Right renal pelvis (tissue), 4 donors: ENCODE measurements around the gene TSHZ2. TPM values are rescaled to one million over a fixed set of nuclear protein-coding genes. Genes with fewer than 3 reads are reported as not detected.
A peak's percentile ranks its signal among the peaks of the same experiment; 100 is the strongest.
"Not testable (repeated sequence)": the region's sequence is repeated elsewhere in the genome, so short reads cannot be mapped to it uniquely, and the experiment has no call there.

Experiments used
- DNase-seq, 4 donors: peaks; one replicate each; pipeline ENCODE4 v3.0.0-alpha.2; 2013; ENCODE audit warnings: low read depth in 4 of 4, low spot score in 3 of 4, missing footprints in 1 of 4
- polyA plus RNA-seq, 4 donors: library from polyadenylated mRNA; unstranded; fragments of 120-200 nt; gene quantifications; one replicate each; pipeline ENCODE4 v1.2.1, GENCODE V29; 2013; ENCODE audit not compliant: insufficient read length in 4 of 4

Gene TSHZ2
- polyA plus RNA-seq, 4 donors = 12.6 to 14.2 (median 12.9) TPM

DNA sequence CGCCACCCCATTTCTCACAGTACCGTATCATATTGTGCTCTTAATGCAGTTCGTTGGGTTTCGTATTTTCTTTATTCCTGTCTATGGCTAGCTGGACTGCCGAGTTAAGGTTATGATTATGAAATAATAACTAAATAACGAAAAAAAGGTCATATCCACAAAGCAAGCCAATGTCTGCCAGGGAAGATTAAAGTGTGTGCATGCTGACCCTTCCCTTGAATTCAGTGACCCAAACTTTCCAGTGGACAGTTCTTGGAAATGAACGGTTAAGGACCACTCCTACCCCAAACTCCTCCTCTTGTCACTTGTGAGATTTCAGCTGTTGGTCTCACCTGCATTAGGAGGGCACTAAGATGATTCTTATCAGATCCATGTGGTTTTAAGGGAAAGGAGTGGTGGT is 449.9 kb downstream of the TSHZ2 start:
- no peak for DNase-seq

DNA sequence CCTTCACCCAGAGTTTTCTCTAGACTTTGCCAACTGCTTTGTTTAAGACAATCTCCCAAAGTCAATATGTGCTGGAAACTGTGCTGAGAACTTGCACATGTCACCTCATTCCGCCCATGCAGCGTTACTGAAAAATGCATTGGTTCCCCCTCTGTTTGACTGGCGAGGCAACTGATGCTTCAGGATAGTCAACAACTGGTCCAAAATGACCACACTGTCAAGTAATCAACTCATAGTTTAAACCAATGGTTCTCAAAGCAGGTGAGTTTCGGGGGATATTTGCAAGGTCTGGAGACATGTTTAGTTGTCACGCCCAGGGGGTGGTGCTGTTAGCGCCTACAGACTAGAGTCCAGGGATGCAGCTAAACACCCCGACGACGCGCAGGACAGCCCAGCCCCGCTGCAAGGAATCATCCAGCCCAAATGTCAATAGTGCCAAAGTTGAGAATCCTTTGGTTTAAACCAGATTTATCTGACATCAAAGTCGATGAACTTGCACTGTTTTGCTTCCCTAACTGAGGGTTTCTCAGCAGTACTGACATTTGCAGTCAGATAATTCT is 451.5 kb downstream of the TSHZ2 start:
- no peak for DNase-seq

DNA sequence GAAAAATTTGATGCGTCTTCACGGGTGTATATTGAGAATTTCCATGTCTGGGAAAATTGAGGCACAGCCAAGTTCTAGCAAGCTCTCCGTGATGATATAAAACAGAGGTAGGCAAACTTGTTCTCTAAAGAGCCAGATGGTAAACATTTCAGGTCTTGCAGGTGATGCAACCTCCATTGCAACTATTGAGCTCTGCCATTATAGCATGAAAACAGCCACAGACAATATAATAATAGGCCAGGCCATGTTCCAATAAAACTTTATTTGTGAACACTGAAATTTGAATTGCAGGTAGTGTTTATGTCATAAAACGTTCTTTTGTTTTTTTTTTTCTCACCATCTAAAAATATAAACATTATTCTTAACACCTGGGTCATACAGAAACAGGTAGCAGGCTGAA is 453.3 kb downstream of the TSHZ2 start:
- no peak for DNase-seq

DNA sequence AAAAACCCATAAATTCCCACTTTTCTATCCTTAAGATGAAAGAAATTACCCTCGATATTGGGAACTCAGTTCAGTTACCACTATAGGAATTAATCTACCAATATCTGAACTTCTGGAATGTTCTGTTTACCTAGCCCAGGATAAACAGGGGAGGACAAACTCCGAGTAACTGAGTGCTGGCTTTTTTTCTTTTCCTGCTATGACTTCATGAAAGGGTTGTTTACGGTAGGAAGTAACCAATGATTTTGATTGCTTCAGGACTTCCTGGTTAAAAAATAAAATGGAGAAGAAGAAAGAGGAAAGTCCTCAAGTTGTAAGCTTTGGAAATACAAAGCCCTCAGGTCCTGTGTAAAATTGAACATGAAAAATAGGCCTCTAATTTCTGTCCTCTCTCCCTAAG is 453.8 kb downstream of the TSHZ2 start:
- DNase-seq = no peak

DNA sequence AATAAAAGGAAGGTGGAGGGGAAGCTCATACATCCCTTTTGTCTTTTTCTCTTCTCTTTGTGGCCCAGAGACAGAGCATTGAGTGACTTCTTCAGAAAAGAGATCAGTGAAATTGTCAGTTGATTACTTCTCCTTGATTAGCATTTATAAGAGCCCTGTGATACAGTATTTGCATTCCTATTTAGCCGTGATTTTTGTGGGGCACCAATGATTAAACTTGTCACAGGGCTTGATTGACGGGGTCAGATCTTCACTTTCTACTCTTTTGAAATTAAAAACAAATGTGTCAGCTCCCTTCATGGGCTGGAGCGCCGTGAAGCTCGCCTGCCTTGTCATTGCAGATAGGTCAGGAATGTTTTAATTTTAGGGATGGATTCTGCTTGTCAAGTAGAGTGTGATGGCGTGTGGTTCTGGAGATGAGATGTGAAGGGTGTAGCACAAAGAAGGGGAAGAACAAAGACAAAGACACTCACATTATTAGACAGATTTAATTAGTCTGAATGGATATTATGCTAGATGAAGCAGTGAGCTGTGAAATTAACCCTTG is 454.7 kb downstream of the TSHZ2 start:
- DNase-seq = no peak

DNA sequence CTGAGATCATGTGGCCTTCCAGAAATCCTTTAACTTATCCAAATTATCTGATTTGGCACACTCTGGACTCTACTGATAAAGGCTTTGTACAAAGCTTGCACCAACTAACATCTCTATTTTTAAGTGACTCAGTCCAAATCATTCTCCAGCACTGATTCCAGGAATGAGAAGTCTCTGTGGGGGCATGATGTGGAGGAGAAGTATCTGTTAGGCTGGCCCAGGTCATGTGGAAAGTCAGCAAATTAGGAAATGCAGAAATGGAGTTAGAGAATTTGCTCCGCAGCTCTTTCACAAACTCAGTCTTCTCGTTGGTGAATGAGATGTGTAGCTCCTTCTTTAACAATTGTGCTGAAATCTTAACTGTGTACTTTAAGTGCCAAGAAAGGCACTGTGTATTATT is 455.8 kb downstream of the TSHZ2 start:
- no peak for DNase-seq

DNA sequence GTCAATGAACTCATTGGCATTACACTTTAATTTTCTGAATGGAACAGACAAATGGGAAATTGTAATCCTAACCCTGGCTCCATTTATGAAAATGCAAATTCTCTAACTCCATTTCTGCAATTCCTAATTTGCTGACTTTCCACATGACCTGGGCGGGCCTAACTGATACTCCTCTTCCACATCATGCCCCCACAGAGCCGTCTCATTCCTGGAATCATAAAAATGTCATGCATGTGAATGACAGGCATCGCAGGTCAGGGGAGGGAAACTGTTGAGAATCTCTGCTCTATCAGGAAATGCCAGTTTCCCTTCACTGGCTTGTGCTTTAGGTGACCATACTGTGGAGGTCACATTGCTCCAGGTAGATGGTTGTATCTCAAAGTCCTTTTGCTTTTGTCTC is 456.4 kb downstream of the TSHZ2 start:
- DNase-seq = no peak

DNA sequence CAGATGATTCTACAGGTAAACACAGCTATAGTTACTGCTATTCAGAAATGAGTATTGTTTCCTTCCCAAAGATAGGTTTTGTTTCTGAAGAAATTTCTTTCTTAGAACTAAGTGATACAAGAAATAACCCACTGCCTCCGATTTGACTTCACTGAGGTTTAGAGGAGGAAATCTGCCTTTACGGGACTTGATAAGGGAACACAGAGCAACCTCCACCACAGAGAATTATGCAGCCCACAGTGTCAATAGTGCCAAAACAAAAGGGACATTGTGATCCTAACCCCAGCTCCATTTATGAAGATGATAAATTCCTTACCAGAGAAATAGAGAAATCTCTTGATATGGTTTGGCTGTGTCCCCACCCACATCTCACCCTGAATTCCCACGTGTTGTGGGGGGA is 456.8 kb downstream of the TSHZ2 start:
- no peak for DNase-seq

DNA sequence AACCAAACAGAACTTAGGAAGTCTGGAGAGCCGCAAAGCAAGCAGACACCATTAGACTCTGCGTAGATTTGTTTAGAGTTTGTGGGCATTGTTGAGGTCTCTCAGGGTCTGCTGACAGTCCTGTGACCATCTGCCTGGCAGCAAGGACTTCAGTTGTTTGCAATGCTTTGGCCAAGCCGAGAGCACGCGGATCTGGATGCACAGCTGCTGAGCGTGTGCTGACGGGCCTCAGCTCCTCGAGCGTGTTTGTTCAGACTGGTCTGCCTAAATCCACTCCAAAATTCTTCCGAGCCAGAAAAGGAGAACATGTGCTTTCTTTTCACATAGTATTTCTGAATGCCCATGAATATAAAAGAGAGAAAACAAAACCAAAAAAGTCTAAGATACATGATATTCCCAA is 462.5 kb downstream of the TSHZ2 start:
- no peak for DNase-seq

DNA sequence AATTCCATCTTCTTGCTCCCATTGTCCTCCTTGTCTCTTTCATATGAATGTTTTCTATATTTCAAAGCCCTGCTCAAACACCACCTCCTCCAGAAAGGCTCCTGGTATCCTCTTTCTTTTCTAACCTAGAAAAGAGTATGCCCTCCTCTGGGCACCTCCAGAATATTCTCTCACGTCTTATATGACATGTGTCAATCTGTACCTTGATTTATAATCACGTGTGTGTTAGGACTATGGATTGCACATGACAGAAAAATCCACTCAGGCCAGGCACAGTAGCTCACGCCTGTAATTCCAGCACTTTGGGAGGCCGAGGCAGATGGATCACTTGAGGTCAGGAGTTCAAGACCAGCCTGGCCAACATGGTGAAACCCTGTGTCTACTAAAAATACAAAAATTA is 464.8 kb downstream of the TSHZ2 start:
- DNase-seq = not testable (repeated sequence)

DNA sequence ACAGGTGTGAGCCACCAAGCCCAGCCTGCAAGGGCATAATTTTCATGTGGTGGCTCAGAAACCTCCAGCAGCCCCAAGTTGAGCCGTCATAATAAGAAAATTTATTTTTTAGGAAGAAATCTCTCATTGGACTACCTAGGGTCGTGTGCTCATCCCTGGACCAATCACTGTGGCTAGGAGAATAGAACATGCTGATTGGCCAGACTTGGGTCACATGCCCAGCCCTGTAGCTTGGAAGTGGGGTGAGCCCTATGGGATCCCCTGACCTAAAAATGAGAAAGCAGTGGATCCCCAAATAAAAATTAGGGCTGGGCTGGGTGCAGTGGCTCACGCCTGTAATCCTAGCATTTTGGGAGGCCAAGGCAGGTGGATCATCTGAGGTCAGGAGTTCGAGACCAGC is 466.2 kb downstream of the TSHZ2 start:
- no peak for DNase-seq

DNA sequence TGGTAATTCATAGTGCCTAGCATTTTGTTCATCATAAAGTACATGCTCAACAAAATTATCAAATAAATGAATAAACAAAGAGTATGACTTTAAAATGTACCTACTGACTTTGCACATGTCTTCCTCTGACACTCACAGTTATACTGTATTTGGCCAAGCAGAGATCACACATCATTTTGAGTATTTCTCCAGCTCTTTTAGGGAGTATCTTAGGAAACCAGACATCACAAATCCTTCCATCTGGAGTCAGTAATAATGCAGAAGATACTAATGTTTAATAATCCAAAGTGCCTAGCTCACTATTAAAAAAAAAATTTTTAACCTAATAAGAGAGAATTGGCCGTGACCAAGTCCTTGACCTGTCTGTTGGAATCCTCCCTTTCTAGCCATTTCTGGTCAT is 466.9 kb downstream of the TSHZ2 start:
- no peak for DNase-seq

DNA sequence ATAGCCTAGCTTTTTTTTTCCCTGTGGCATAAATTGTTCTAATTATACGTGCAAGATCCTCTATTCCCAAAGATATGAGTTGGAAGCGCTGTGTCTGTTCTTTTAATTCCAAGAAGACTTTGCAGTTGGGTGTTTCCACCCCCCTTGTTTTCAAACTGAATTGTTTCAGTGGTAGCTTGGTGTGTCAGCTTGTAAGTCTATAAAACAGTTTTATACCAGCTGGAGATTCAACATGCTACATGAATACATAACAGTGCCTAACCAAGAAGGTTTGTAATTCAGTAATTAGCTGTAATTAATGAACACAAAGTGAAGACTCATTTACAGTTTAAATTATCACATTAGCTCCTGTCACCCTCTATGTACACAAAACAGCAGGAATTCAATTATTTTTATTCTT is 467.5 kb downstream of the TSHZ2 start:
- DNase-seq = no peak

DNA sequence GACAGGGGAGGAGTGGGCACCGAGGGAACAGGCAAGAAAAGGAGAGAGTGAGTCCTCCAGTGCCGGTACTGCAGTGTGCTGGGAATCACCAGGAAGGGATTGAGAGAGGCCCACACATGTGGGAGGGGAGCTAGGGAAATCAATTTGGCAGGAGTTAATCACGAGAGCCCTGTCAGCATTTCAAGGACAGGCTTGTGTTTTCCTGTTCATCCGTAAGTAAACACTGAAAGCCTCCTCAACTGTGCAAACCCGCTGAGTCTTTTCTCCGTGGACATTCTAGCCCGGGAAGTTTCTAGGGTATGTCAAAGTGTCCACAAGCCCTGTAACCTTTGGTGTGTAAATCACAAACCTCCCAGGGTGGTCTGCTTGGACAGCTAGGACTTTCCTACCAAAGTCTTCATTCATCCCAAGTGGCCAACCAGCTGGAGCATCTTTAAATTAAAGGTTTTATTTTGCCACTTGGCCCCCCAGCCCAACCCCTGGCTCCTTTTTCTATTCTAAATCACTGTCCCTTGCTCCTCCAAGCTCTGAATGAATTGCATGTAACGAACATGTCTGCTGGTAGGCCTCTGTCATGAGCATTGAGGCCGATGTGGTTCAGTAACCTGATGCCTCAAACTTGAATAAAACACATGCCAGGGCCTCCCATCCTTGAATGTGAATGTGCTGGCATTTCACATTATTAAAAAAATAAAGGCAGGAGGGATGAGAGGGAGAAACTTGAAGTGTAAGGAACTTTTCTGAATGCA is 472.4 kb downstream of the TSHZ2 start:
- peak; percentile 74 to 89 (median 84) for DNase-seq

DNA sequence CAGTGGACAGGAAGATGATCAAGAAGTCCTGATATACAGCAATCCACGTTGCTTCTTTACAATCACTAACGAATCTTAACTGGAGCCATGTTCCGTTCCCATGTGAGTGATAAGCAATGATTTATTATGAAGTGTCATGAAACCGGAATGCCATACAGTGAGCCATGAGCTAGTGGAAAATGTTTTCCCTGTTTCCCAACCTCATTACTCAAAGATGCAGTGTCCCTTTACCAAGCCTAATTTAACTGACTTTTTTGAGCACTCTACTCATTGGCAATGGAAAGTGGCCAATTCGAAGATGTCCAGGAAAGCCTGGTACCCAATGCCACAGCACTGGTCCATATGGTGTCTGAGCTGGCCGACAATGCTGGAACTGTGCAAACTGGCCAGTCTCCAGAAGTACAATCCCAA is 473.2 kb downstream of the TSHZ2 start:
- peak in 3 of 4 donors; percentile 12 to 33 (median 20) for DNase-seq

DNA sequence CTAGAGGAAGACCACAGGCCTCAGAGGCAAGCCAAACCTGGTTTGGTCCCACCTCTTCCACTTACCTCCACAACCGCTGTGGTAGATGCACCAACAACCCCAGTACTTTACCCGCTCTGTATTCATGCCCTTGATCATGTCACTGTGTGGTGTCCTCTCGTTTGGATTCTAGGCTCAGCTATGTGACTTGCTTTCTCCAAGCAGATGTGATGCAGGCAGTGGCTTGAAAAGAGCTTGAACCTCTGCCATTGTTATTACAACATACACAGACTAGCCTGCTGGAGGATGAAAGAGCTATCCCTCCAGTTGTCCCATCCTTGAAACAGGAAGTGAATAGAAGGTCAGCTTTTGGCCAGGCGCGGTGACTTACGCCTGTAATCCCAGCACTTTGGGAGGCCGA is 473.8 kb downstream of the TSHZ2 start:
- no peak for DNase-seq

DNA sequence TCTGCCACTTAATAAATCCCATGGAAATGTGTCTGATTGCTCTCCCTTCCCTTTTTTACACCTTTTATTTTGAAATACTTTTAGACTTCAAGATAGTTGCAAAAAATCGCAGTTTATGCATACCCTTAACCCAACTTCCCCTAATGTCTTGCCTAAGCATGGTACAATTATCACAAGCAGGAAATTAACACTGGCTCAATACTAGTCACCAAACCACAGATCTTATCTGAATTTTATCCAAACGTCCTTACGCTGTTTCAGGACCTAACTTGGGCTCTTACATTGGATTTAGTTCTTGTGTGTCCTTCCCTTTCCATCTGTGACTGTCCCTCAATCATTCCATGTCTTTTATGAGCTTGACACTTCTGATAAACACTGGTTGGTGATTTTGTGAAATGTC is 475.2 kb downstream of the TSHZ2 start:
- no peak for DNase-seq

DNA sequence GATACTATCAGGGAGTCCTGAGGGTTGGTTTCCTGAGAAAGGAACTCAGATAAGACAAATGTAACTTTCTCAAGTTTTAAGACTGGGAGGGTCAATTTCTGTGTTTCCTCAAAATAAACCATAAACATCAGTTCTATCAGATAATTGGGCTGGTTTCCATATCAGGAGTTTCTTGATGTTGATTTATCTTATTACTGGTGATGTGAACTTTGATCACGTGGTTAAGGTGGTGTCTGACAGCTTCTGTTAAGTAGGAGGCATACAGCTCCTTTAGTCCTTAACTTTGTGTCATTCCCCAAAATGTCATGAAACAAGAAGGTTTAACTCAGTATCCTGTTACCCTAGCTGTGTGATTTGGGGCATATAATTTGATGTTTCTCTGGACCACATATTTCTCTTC is 476.3 kb downstream of the TSHZ2 start:
- DNase-seq = no peak

DNA sequence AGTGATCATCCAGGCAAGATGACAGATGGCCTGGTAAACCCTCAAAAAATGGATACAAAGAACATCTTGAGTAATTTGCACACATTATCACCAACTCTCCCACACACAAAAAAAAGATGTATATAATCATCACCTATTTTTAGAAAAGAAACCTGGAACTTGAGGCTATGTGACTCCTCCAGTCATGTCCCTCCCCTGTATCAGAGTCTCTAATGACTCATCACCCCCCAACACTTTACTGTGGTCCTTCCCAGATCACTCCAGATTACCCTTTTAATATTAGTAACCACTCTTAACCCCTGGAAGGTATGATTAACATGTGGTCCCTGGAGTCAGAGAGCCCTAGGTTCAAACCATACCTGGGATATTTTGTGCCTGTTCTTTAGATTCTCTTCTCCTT is 476.7 kb downstream of the TSHZ2 start:
- no peak for DNase-seq

DNA sequence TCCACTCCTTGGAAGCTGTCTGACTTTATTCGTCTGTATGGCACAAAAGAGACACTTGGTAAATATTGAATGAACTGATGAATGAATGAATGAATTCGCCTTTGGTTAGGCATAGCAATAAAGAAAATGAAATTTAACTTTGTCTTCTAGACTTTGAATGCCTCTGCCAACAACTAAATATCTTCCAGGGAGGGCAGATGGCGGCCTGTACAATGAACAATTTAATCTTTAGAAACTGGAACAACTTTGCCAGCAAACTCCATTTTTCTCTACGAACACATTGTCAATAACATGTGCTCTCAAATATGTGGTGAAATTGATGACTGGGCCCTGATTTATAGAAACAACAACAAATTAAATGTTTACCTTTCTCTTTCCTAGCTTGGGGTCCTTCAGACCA is 480.9 kb downstream of the TSHZ2 start:
- no peak for DNase-seq

DNA sequence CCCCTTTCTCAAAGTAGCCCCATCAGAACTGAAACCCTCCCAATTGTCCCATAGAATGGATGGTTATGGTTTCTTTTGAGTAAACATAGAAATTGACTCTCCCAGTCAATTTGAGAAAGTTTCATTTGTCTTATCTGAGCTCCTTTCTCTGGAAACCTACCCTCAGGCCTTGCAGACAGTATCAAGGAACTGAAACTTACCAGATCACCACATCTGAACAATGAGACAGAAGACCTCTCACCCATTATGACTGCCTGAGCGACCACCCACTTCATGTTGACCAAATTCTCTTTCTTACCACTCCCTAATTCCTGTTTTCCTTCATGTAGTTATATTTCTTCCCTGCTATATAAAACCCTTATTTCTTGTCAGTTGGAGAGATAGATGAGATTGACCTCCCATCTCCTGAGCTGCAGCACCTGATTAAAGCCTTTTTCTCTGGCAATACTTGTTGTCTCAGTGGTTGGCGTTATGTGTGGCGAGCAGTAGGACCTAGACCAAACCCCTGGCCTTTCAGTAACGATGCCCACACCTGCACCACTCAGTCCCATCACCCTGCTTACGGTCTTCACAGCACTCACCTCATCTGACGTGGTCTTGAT is 482.6 kb downstream of the TSHZ2 start:
- DNase-seq = no peak
